SK-N-SH treated with all-trans-retinoic acid at 6 μM for 48 hours (cell line): ENCODE measurements around the gene DOCK2.
A peak's percentile ranks its signal among the peaks of the same experiment; 100 is the strongest.

ENCODE experiments used
- ATAC-seq: fragments of 200-7000 bp; cut with Tn5 transposase; 3 replicates; pipeline ENCODE4 v1.9.1; 2020; ENCODE audit warnings: mild to moderate bottlenecking, moderate library complexity
- CREB5 ChIP-seq: fragments of 250-450 bp; sonication (Bioruptor Pico); IDR thresholded peaks from 2 replicates; pipeline ENCODE4 v1.5.1; 2020; ENCODE audit warnings: low read depth, mild to moderate bottlenecking, moderate library complexity
- CSDC2 ChIP-seq: fragments of 250-450 bp; sonication (Bioruptor Pico); IDR thresholded peaks from 2 replicates; pipeline ENCODE4 v1.5.0; 2020; ENCODE audit warnings: mild to moderate bottlenecking, moderate library complexity
- CSRNP3 ChIP-seq: fragments of 250-450 bp; sonication (Bioruptor Pico); IDR thresholded peaks from 2 replicates; pipeline ENCODE4 v1.5.1; 2021; ENCODE audit warnings: mild to moderate bottlenecking, moderate library complexity
- ESRRG ChIP-seq: fragments of 250-450 bp; sonication (Bioruptor Pico); IDR thresholded peaks from 2 replicates; pipeline ENCODE4 v1.6.1; 2021; ENCODE audit warnings: mild to moderate bottlenecking
- GLIS3 ChIP-seq: fragments of 250-450 bp; sonication (Bioruptor Pico); IDR thresholded peaks from 2 replicates; pipeline ENCODE4 v1.5.0; 2020; ENCODE audit warnings: mild to moderate bottlenecking, moderate library complexity
- ISL1 ChIP-seq: fragments of 250-450 bp; sonication (Bioruptor Pico); IDR thresholded peaks from 2 replicates; pipeline ENCODE4 v2.1.2; 2022; ENCODE audit warnings: mild to moderate bottlenecking, moderate library complexity
- OSR1 ChIP-seq: fragments of 250-450 bp; sonication (Bioruptor Pico); IDR thresholded peaks from 2 replicates; pipeline ENCODE4 v1.8.0; 2022; ENCODE audit warnings: moderate library complexity, mild to moderate bottlenecking, inconsistent platforms
- PPARA ChIP-seq: fragments of 250-450 bp; sonication (Bioruptor Pico); IDR thresholded peaks from 2 replicates; pipeline ENCODE4 v1.5.0; 2020; ENCODE audit warnings: mild to moderate bottlenecking, borderline replicate concordance
- RARB ChIP-seq: fragments of 250-450 bp; sonication (Bioruptor Pico); IDR thresholded peaks from 2 replicates; pipeline ENCODE4 v1.8.0; 2021; ENCODE audit warnings: mild to moderate bottlenecking, moderate library complexity
- SNAI2 ChIP-seq: fragments of 250-450 bp; sonication (Bioruptor Pico); IDR thresholded peaks from 2 replicates; pipeline ENCODE4 v1.5.0; 2020; ENCODE audit warnings: mild to moderate bottlenecking, moderate library complexity
- TCF4 ChIP-seq: fragments of 250-450 bp; sonication (Bioruptor Pico); IDR thresholded peaks from 2 replicates; pipeline ENCODE4 v1.8.0; 2021; ENCODE audit warnings: mild to moderate bottlenecking, moderate library complexity, borderline replicate concordance
- TOX ChIP-seq: fragments of 250-450 bp; sonication (Bioruptor Pico); IDR thresholded peaks from 2 replicates; pipeline ENCODE4 v1.8.0; 2021; ENCODE audit warnings: mild to moderate bottlenecking, moderate library complexity, borderline replicate concordance
- ZC3H10 ChIP-seq: fragments of 250-450 bp; sonication (Bioruptor Pico); IDR thresholded peaks from 2 replicates; pipeline ENCODE4 v1.5.1; 2021; ENCODE audit warnings: mild to moderate bottlenecking, moderate library complexity
- ZFP3 ChIP-seq: fragments of 250-450 bp; sonication (Bioruptor Pico); IDR thresholded peaks from 2 replicates; pipeline ENCODE4 v1.5.0; 2020; ENCODE audit warnings: mild to moderate bottlenecking, moderate library complexity
- ZFP30 ChIP-seq: fragments of 450-650 bp; formaldehyde crosslinking; IDR thresholded peaks from 2 replicates; pipeline ENCODE4 v1.5.0; 2022; ENCODE audit warnings: mild to moderate bottlenecking, moderate library complexity
- ZNF565 ChIP-seq: fragments of 450-650 bp; formaldehyde crosslinking; conservative IDR thresholded peaks from 2 replicates; pipeline ENCODE4 v1.5.0; 2020; ENCODE audit warnings: low read depth, mild to moderate bottlenecking, moderate library complexity
- ZNF70 ChIP-seq: fragments of 450-650 bp; formaldehyde crosslinking; IDR thresholded peaks from 2 replicates; pipeline ENCODE4 v1.5.0; 2020; ENCODE audit warnings: mild to moderate bottlenecking, moderate library complexity
- ZNF8 ChIP-seq: fragments of 450-650 bp; formaldehyde crosslinking; IDR thresholded peaks from 2 replicates; pipeline ENCODE4 v1.5.0; 2020; ENCODE audit warnings: mild to moderate bottlenecking, moderate library complexity
- TF ChIP-seq, protein P1 (sequence below): fragments of 250-450 bp; sonication (Bioruptor Pico); IDR thresholded peaks from 2 replicates; pipeline ENCODE4 v1.5.0; 2020; ENCODE audit warnings: mild to moderate bottlenecking, moderate library complexity
- TF ChIP-seq, protein P2 (sequence below): fragments of 250-450 bp; sonication (Bioruptor Pico); IDR thresholded peaks from 2 replicates; pipeline ENCODE4 v1.8.0; 2021; ENCODE audit warnings: low read depth, mild to moderate bottlenecking, moderate library complexity, borderline replicate concordance
- TF ChIP-seq, protein P3 (sequence below): fragments of 250-450 bp; sonication (Bioruptor Pico); IDR thresholded peaks from 2 replicates; pipeline ENCODE4 v1.8.0; 2020; ENCODE audit warnings: mild to moderate bottlenecking, moderate library complexity, borderline replicate concordance

DOCK2 gene

GRCh38 chr5:170070556-170071412 lies 433.7 kb downstream of the DOCK2 start:
- peak; percentile 73 for ATAC-seq
- TF ChIP-seq CSRNP3 (CRISPR knock-in tag), result no peak
- TF ChIP-seq RARB (CRISPR knock-in tag), result no peak
- TF ChIP-seq CSDC2 (CRISPR knock-in tag), result no peak
- TF ChIP-seq PPARA (CRISPR knock-in tag), result no peak
- no peak for TF ChIP-seq ZNF70 (CRISPR knock-in tag)
- TF ChIP-seq, all 23 proteins: peak for 0

GRCh38 chr5:170071748-170072147 lies 434.7 kb downstream of the DOCK2 start:
- no peak for TF ChIP-seq ESRRG (CRISPR knock-in tag)
- TF ChIP-seq, protein P1, sequence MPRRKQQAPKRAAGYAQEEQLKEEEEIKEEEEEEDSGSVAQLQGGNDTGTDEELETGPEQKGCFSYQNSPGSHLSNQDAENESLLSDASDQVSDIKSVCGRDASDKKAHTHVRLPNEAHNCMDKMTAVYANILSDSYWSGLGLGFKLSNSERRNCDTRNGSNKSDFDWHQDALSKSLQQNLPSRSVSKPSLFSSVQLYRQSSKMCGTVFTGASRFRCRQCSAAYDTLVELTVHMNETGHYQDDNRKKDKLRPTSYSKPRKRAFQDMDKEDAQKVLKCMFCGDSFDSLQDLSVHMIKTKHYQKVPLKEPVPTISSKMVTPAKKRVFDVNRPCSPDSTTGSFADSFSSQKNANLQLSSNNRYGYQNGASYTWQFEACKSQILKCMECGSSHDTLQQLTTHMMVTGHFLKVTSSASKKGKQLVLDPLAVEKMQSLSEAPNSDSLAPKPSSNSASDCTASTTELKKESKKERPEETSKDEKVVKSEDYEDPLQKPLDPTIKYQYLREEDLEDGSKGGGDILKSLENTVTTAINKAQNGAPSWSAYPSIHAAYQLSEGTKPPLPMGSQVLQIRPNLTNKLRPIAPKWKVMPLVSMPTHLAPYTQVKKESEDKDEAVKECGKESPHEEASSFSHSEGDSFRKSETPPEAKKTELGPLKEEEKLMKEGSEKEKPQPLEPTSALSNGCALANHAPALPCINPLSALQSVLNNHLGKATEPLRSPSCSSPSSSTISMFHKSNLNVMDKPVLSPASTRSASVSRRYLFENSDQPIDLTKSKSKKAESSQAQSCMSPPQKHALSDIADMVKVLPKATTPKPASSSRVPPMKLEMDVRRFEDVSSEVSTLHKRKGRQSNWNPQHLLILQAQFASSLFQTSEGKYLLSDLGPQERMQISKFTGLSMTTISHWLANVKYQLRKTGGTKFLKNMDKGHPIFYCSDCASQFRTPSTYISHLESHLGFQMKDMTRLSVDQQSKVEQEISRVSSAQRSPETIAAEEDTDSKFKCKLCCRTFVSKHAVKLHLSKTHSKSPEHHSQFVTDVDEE, result no peak
- TF ChIP-seq ZC3H10 (CRISPR knock-in tag), result no peak
- TF ChIP-seq TCF4, result no peak
- TF ChIP-seq OSR1 (CRISPR knock-in tag), result no peak
- no peak for TF ChIP-seq RARB (CRISPR knock-in tag)
- TF ChIP-seq, protein P2, sequence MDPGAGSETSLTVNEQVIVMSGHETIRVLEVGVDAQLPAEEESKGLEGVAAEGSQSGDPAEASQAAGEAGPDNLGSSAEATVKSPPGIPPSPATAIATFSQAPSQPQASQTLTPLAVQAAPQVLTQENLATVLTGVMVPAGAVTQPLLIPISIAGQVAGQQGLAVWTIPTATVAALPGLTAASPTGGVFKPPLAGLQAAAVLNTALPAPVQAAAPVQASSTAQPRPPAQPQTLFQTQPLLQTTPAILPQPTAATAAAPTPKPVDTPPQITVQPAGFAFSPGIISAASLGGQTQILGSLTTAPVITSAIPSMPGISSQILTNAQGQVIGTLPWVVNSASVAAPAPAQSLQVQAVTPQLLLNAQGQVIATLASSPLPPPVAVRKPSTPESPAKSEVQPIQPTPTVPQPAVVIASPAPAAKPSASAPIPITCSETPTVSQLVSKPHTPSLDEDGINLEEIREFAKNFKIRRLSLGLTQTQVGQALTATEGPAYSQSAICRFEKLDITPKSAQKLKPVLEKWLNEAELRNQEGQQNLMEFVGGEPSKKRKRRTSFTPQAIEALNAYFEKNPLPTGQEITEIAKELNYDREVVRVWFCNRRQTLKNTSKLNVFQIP (CRISPR knock-in tag), result no peak
- TF ChIP-seq TOX (CRISPR knock-in tag), result no peak
- no peak for TF ChIP-seq ZNF70 (CRISPR knock-in tag)
- TF ChIP-seq ZFP30 (CRISPR knock-in tag), result no peak
- TF ChIP-seq, protein P3, sequence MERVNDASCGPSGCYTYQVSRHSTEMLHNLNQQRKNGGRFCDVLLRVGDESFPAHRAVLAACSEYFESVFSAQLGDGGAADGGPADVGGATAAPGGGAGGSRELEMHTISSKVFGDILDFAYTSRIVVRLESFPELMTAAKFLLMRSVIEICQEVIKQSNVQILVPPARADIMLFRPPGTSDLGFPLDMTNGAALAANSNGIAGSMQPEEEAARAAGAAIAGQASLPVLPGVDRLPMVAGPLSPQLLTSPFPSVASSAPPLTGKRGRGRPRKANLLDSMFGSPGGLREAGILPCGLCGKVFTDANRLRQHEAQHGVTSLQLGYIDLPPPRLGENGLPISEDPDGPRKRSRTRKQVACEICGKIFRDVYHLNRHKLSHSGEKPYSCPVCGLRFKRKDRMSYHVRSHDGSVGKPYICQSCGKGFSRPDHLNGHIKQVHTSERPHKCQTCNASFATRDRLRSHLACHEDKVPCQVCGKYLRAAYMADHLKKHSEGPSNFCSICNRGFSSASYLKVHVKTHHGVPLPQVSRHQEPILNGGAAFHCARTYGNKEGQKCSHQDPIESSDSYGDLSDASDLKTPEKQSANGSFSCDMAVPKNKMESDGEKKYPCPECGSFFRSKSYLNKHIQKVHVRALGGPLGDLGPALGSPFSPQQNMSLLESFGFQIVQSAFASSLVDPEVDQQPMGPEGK, result no peak
- no peak for TF ChIP-seq ISL1 (CRISPR knock-in tag)
- TF ChIP-seq SNAI2 (CRISPR knock-in tag), result no peak
- TF ChIP-seq ZFP3, result no peak
- TF ChIP-seq CREB5 (CRISPR knock-in tag), result no peak
- TF ChIP-seq GLIS3 (CRISPR knock-in tag), result no peak
- no peak for TF ChIP-seq ZNF565
- TF ChIP-seq PPARA (CRISPR knock-in tag), result no peak
- TF ChIP-seq CSDC2 (CRISPR knock-in tag), result no peak
- no peak for ATAC-seq

- ATAC-seq, result no peak
- TF ChIP-seq RARB (CRISPR knock-in tag) (no peak), CREB5 (CRISPR knock-in tag) (no peak), ESRRG (CRISPR knock-in tag) (no peak), CSDC2 (CRISPR knock-in tag) (no peak), GLIS3 (CRISPR knock-in tag) (no peak), ZNF8 (CRISPR knock-in tag) (no peak), PPARA (CRISPR knock-in tag) (no peak), TOX (CRISPR knock-in tag) (no peak), ZC3H10 (CRISPR knock-in tag) (no peak), ISL1 (CRISPR knock-in tag) (no peak), ZNF70 (CRISPR knock-in tag) (no peak), TCF4 (no peak)
- TF ChIP-seq, protein P2 (CRISPR knock-in tag), result no peak
These were observed 438.6 kb downstream of the DOCK2 start for GRCh38 chr5:170075696-170076095.
